Measurements from ENCODE around the gene CAPNS1. TPM values are rescaled to one million over a fixed set of nuclear protein-coding genes. Genes with fewer than 3 reads are reported as not detected.
"Not testable (repeated sequence)": the region's sequence is repeated elsewhere in the genome, so short reads cannot be mapped to it uniquely, and the experiment has no call there.

The CAPNS1 gene
- total RNA-seq, 2 donors from 2014 or later = 53.7 to 56.0 TPM

DNA sequence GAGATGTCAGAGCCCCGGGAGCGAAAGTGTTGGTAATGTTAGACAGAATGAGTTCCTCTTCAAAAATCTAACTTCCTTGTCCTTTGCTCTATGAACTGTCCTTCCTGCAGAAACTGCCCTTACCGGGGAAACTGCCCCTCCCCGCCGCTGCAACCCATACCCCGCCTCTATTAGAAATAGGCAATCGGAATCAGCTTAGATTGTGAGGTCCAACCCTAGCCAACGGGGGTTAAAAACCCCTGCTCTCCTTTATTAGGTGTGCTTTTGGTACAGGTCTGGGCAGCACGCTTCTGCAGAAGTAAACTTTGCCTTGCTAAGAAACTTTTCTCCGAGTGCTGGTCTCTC, 11.5 kb upstream of the CAPNS1 start:
- TF ChIP-seq POLR2A (IDR thresholded peaks at IDR 0.05) = no peak
- TF ChIP-seq, protein P1, sequence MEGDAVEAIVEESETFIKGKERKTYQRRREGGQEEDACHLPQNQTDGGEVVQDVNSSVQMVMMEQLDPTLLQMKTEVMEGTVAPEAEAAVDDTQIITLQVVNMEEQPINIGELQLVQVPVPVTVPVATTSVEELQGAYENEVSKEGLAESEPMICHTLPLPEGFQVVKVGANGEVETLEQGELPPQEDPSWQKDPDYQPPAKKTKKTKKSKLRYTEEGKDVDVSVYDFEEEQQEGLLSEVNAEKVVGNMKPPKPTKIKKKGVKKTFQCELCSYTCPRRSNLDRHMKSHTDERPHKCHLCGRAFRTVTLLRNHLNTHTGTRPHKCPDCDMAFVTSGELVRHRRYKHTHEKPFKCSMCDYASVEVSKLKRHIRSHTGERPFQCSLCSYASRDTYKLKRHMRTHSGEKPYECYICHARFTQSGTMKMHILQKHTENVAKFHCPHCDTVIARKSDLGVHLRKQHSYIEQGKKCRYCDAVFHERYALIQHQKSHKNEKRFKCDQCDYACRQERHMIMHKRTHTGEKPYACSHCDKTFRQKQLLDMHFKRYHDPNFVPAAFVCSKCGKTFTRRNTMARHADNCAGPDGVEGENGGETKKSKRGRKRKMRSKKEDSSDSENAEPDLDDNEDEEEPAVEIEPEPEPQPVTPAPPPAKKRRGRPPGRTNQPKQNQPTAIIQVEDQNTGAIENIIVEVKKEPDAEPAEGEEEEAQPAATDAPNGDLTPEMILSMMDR (IDR thresholded peaks at IDR 0.05) = no peak
- peaks cover 11% of the 10 kb centered on the region for H3K4me1 ChIP-seq
- peaks cover 0 to 3% of the 10 kb centered on the region in 2 donors for H3K36me3 ChIP-seq (replicated peaks in 1 of 2; ENCODE audit: insufficient read depth in 1 of 2, low read depth in 2 of 2)
- ATAC-seq (peak; percentile 3), DNase-seq (peak in 1 of 4 donors; percentile 23)
- WGBS, 2 donors = 5 to 6% methylated on average over 9 to 10 of the region's 10 CpGs
- intact Hi-C loops (cut with DNase I) = no loop called here
- peak overlapping the region; percentile 69 to 94 (median 81) for H3K27ac ChIP-seq
- H3K9me3 ChIP-seq = no peaks in the 10 kb centered on the region
- H3K27me3 ChIP-seq = no peaks in the 10 kb centered on the region
- H3K4me3 ChIP-seq = peak overlapping the region; percentile 7 to 15

DNA sequence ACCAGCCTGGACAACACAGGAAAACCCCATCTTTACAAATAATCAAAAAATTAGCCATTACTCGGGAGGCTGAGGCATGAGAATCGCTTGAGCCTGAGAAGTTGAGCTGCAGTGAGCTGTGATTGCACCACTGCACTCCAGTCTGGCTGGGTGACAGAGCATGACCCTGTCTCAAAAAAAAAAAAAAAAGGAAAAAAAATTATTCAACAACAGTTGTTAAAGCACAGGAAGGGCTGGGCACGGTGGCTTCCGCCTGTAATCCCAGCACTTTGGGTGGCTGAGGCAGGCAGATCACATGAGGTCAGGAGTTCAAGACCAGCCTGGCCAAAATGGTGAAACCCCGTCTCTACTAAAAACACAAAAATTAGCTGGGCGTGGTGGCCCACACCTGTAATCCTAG, 8.6 kb upstream of the CAPNS1 start:
- ATAC-seq; intact Hi-C loops (cut with DNase I); H3K36me3 ChIP-seq (replicated peaks in 1 of 2; ENCODE audit: insufficient read depth in 1 of 2, low read depth in 2 of 2); H3K27me3 ChIP-seq; H3K27ac ChIP-seq; H3K9me3 ChIP-seq; H3K4me3 ChIP-seq: not testable (repeated sequence)
- peak in 1 of 4 donors; percentile 23 for DNase-seq
- H3K4me1 ChIP-seq = peaks cover 13% of the 10 kb centered on the region
- WGBS, 2 donors = 41 to 66% methylated on average over 6 of the region's 6 CpGs

DNA sequence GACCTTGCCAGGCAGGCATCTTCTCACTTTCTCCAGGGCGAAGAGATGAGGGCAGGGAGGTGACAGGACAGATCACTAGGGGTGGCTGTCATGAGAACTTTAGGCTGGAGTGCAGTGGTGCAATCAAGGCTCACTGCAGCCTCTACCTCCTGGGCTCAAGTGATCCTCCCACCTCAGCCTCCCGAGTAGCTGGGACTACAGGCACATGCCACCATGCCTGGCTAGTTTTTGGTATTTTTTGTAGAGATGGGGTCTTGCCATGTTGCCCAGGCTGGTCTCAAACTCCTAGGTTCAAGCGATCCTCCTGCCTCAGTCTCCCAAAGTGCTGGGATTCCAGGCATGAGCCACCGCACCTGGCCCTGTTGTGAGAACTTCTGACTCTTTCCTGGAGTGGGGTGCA, 5.0 kb upstream of the CAPNS1 start:
- H3K9me3 ChIP-seq; H3K36me3 ChIP-seq (replicated peaks in 1 of 2; ENCODE audit: insufficient read depth in 1 of 2, low read depth in 2 of 2); H3K27ac ChIP-seq; H3K27me3 ChIP-seq; H3K4me3 ChIP-seq; DNase-seq; ATAC-seq; intact Hi-C loops (cut with DNase I): not testable (repeated sequence)
- WGBS, 2 donors = 88 to 91% methylated on average over 4 of the region's 4 CpGs
- H3K4me1 ChIP-seq = peaks cover 29% of the 10 kb centered on the region

DNA sequence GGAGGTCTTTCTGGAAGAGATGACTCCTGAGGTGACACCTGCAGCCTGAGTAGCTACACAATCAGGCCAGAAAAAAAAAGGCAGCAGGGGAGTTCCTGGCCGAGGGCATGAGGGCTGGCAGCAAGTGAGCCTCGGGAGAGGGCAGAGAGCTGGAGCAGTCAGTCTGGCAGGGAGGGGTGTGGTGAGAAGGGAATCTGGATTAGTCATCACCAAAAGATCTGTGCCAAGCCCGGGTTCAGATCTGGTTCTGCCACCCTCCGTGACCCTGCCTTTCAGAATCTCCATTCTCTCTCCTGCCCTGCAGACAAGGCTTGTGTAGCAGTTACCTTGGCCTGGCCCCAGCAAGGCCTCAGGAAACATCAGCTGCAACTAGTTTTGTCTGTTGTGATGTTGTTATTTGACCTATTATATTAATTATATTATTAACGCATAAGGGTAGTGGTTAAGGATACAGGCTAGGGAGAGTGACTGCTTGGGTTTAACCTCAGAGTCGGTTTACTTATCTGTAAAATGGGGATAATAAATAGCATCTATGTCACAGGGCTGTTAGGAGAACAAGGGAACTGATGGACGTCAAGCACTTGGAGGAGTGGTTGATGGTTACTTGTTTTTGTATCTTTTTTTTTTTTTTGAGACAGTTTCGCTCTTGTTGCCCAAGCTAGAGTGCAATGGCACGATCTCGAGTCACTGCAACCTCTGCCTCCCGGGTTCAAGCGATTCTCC, 2.7 kb upstream of the CAPNS1 start:
- DNase-seq = peak; percentile 69 to 93 (median 82)
- 47 to 53% methylated on average over 12 of the region's 12 CpGs for WGBS, 2 donors
- peaks cover 39% of the 10 kb centered on the region for H3K4me1 ChIP-seq
- no peaks in the 10 kb centered on the region for H3K9me3 ChIP-seq
- H3K4me3 ChIP-seq = no peak overlapping the region
- H3K27ac ChIP-seq = peak overlapping the region; percentile 59 to 84 (median 68)
- H3K36me3 ChIP-seq (replicated peaks in 1 of 2; ENCODE audit: insufficient read depth in 1 of 2, low read depth in 2 of 2) = no peaks in the 10 kb centered on the region
- ATAC-seq = peak; percentile 57
- TF ChIP-seq POLR2A (IDR thresholded peaks at IDR 0.05) = peak in 2 of 3 donors; percentile 60 to 66
- TF ChIP-seq, protein P1 (IDR thresholded peaks at IDR 0.05) = no peak
- intact Hi-C loops (cut with DNase I) = no loop called here
- H3K27me3 ChIP-seq = no peaks in the 10 kb centered on the region

DNA sequence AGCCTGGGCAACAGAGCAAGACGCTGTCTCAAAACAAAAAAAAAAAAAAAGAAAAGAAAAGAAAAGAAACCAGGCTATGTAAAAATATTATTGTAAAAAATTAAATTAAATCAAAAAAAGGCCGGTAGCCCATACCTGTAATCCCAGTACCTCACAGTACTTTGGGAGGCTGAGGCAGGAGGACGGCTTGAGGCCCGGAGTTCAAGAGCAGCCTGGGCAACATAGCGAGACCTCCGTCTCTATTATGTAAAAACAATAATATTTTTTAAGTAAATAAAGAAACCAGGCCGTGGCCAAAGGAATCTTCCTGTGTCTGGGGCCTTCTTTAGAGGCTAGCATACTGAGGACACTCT, 770 bp upstream of the CAPNS1 start:
- Histone ChIP-seq H3K27me3 (no peaks in the 10 kb centered on the region), H3K4me1 (peaks cover 39% of the 10 kb centered on the region), H3K9me3 (no peaks in the 10 kb centered on the region), H3K4me3 (peak overlapping the region in 1 of 2 donors; percentile 78), H3K36me3 (replicated peaks in 1 of 2; ENCODE audit: insufficient read depth in 1 of 2, low read depth in 2 of 2) (peaks cover 0 to 11% of the 10 kb centered on the region in 2 donors), H3K27ac (peak overlapping the region; percentile 97 to 99 (median 98))
- WGBS, 2 donors = 49 to 54% methylated on average over 7 of the region's 7 CpGs
- DNase-seq (no peak), ATAC-seq (no peak)
- intact Hi-C loops (cut with DNase I) = no loop called here
- TF ChIP-seq, protein P1 (IDR thresholded peaks at IDR 0.05) = no peak
- no peak for TF ChIP-seq POLR2A (IDR thresholded peaks at IDR 0.05)
